Nephron (organoid): ENCODE results near the gene CLDND2.
A peak's percentile ranks its signal among the peaks of the same experiment; 100 is the strongest.

Experiments used
- H3K27ac Mint-ChIP-seq, 3 experiments: 2 replicates each; pipeline ENCODE4 v1.8.0; 2020; ENCODE audit warnings: mixed read lengths in 3 of 3, mild to moderate bottlenecking in 2 of 3, moderate library complexity in 1 of 3
- H3K27me3 Mint-ChIP-seq: 2 replicates; pipeline ENCODE4 v1.8.0; 2021; ENCODE audit warnings: low read depth, mild to moderate bottlenecking, moderate library complexity, mixed read lengths
- H3K36me3 Mint-ChIP-seq: 2 replicates; pipeline ENCODE4 v1.8.0; 2020; ENCODE audit warnings: low read depth, mixed read lengths
- H3K4me1 Mint-ChIP-seq: 2 replicates; pipeline ENCODE4 v1.8.0; 2020; ENCODE audit warnings: mixed read lengths
- H3K4me3 Mint-ChIP-seq, 3 experiments: 2 replicates each; pipeline ENCODE4 v1.8.0; 2020; ENCODE audit warnings: mild to moderate bottlenecking in 3 of 3, mixed read lengths in 3 of 3, moderate library complexity in 2 of 3
- H3K9me3 Mint-ChIP-seq: 2 replicates; pipeline ENCODE4 v1.8.0; 2020; ENCODE audit warnings: mixed read lengths
- TF ChIP-seq, protein P1 (sequence below), 3 experiments: fragments of 200-600 bp; sonication (generic); IDR thresholded peaks; one replicate each; pipeline ENCODE4 v1.5.0; 2021; ENCODE audit warnings: antibody characterized with exemption in 3 of 3; ENCODE audit not compliant: unreplicated experiment in 3 of 3

The CLDND2 gene

GRCh38 chr19:51367565-51368365 is 1.0 kb downstream of the CLDND2 start:
- H3K27ac Mint-ChIP-seq, result peak overlapping the region; percentile 98 to 100 (median 99)
- H3K36me3 Mint-ChIP-seq, result no peaks in the 10 kb centered on the region
- no peaks in the 10 kb centered on the region for H3K9me3 Mint-ChIP-seq
- H3K4me1 Mint-ChIP-seq, result peaks cover 23% of the 10 kb centered on the region
- H3K4me3 Mint-ChIP-seq, result peak overlapping the region; percentile 98 to 100 (median 99)
- no peaks in the 10 kb centered on the region for H3K27me3 Mint-ChIP-seq
- TF ChIP-seq, protein P1, sequence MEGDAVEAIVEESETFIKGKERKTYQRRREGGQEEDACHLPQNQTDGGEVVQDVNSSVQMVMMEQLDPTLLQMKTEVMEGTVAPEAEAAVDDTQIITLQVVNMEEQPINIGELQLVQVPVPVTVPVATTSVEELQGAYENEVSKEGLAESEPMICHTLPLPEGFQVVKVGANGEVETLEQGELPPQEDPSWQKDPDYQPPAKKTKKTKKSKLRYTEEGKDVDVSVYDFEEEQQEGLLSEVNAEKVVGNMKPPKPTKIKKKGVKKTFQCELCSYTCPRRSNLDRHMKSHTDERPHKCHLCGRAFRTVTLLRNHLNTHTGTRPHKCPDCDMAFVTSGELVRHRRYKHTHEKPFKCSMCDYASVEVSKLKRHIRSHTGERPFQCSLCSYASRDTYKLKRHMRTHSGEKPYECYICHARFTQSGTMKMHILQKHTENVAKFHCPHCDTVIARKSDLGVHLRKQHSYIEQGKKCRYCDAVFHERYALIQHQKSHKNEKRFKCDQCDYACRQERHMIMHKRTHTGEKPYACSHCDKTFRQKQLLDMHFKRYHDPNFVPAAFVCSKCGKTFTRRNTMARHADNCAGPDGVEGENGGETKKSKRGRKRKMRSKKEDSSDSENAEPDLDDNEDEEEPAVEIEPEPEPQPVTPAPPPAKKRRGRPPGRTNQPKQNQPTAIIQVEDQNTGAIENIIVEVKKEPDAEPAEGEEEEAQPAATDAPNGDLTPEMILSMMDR (IDR thresholded peaks at IDR 0.05; ENCODE audit: unreplicated experiment in 3 of 3), result peak in 1 of 3 experiments; percentile 2

- no peaks in the 10 kb centered on the region for H3K9me3 Mint-ChIP-seq
- TF ChIP-seq, protein P1 (IDR thresholded peaks at IDR 0.05; ENCODE audit: unreplicated experiment in 3 of 3), result no peak
- H3K36me3 Mint-ChIP-seq, result no peaks in the 10 kb centered on the region
- no peaks in the 10 kb centered on the region for H3K27me3 Mint-ChIP-seq
- H3K27ac Mint-ChIP-seq, result peak overlapping the region; percentile 98 to 100 (median 99)
- H3K4me3 Mint-ChIP-seq, result peak overlapping the region; percentile 98 to 100 (median 99)
- H3K4me1 Mint-ChIP-seq, result peaks cover 25% of the 10 kb centered on the region
Observed at GRCh38 chr19:51367255-51367564, 1.6 kb downstream of the CLDND2 start.

DNA sequence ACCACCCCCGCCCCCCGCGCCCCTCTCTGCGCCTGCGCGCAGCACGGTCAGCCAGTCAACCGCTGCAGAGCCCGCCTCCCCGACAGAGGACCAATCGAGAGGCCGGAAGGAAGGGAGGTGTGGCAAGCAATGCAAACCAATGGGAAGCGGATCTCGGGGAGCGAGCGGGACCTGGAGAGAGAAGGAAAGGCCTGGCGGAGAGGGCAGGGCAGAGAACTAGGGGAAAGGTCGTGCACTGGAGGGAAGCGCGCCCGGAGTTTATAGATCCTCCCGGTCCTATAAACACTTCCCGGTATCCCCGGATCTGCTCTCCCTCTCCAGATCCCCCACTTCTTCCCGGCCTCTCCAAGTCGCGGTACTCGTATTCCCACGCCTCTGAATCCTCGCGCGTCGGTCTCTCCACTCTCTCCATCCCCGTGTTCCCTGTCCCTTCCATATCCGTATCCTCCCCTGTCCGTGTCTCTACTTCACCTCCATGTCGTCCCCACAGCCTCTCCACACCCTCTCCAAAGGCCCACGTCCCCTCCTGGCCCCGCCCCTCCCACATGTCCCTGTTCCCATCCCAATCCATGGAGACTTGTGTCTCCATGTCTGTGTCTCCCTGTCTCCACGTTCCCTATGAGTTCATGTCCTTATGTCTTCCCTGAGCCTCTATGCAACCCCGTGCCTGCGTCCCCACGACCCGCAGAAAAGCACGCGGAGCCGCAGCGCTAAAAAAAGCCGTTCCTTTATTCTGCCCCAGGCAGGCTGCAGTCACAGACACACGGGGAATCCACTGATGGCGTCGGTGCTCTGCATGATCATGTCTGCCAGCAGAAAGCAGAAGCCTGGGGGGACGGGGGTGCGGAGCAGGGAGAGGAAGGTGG is 2.2 kb downstream of the CLDND2 start:
- Mint-ChIP-seq H3K27me3 (no peaks in the 10 kb centered on the region), H3K4me3 (peak overlapping the region; percentile 98 to 100 (median 99)), H3K36me3 (no peaks in the 10 kb centered on the region), H3K9me3 (no peaks in the 10 kb centered on the region), H3K27ac (peak overlapping the region; percentile 98 to 100 (median 99)), H3K4me1 (peaks cover 29% of the 10 kb centered on the region)
- TF ChIP-seq, protein P1 (IDR thresholded peaks at IDR 0.05; ENCODE audit: unreplicated experiment in 3 of 3), result no peak

DNA sequence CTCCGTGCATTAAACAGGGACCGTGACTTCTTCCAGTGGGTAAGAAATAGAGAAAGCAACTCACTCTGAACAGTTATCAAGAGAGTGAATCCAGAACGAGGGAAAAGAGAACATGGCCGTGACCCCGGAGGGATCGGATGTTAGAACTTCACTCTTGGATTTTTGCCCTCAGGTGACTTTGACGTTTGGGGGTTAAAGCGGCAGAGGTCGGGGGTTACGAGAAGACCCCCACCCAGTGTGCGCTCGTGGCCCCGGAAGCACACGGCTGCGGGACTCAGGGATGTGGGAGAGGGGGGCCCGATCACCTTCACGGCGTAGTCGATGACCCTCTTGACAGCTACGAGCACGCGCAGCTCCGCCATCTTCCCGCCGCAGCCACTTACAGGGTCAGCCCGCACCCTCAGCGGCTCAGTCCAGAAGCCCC is 2.8 kb downstream of the CLDND2 start, which contains the start of gene ETFB:
ETFB (minus strand) TSS at position 424 of the 424 bp plus-strand sequence; CDS start at position 362, 62 bp downstream.
- TF ChIP-seq, protein P1 (IDR thresholded peaks at IDR 0.05; ENCODE audit: unreplicated experiment in 3 of 3), result no peak
- Mint-ChIP-seq H3K27me3 (no peaks in the 10 kb centered on the region), H3K36me3 (no peaks in the 10 kb centered on the region), H3K9me3 (no peaks in the 10 kb centered on the region), H3K4me1 (peaks cover 29% of the 10 kb centered on the region), H3K27ac (peak within 1 kb of the TSS; percentile 98 to 100 (median 99)), H3K4me3 (peak within 1 kb of the TSS; percentile 98 to 100 (median 99))

GRCh38 chr19:51365211-51365964 is 3.4 kb downstream of the CLDND2 start:
- peak overlapping the region; percentile 98 to 100 (median 99) for H3K27ac Mint-ChIP-seq
- no peaks in the 10 kb centered on the region for H3K36me3 Mint-ChIP-seq
- TF ChIP-seq, protein P1 (IDR thresholded peaks at IDR 0.05; ENCODE audit: unreplicated experiment in 3 of 3), result peak in 1 of 3 experiments; percentile 15
- H3K4me3 Mint-ChIP-seq, result peak overlapping the region; percentile 98 to 100 (median 99)
- H3K4me1 Mint-ChIP-seq, result peaks cover 29% of the 10 kb centered on the region
- H3K27me3 Mint-ChIP-seq, result no peaks in the 10 kb centered on the region
- H3K9me3 Mint-ChIP-seq, result no peaks in the 10 kb centered on the region
